Ishikawa (cell line): ENCODE measurements around the gene PIMREG.

ENCODE experiments used
- CEBPB ChIP-seq: IDR thresholded peaks from 2 replicates; pipeline ENCODE4 v1.6.1; 2012
- CREB1 ChIP-seq: IDR thresholded peaks from 2 replicates; pipeline ENCODE4 v1.6.1; 2012; ENCODE audit warnings: low read depth
- EGR1 ChIP-seq: IDR thresholded peaks from 2 replicates; pipeline ENCODE4 v1.6.1; 2012
- EP300 ChIP-seq: IDR thresholded peaks from 2 replicates; pipeline ENCODE4 v1.6.1; 2012; ENCODE audit warnings: borderline replicate concordance
- FOXM1 ChIP-seq: IDR thresholded peaks from 2 replicates; pipeline ENCODE4 v1.6.1; 2012; ENCODE audit warnings: low read depth, borderline replicate concordance
- NFIC ChIP-seq: IDR thresholded peaks from 2 replicates; pipeline ENCODE4 v1.6.1; 2012
- RAD21 ChIP-seq: IDR thresholded peaks from 2 replicates; pipeline ENCODE4 v1.6.1; 2012; ENCODE audit warnings: low read depth
- TAF1 ChIP-seq: IDR thresholded peaks from 2 replicates; pipeline ENCODE4 v1.6.1; 2012; ENCODE audit warnings: low read depth, mild to moderate bottlenecking
- TCF12 ChIP-seq: IDR thresholded peaks from 2 replicates; pipeline ENCODE4 v1.6.1; 2012; ENCODE audit warnings: low read depth
- TEAD4 ChIP-seq: IDR thresholded peaks from 2 replicates; pipeline ENCODE4 v1.6.1; 2012
- YY1 ChIP-seq: IDR thresholded peaks from 2 replicates; pipeline ENCODE4 v1.6.1; 2012; ENCODE audit warnings: low read depth
- ZBTB7A ChIP-seq: IDR thresholded peaks from 2 replicates; pipeline ENCODE4 v1.6.1; 2012; ENCODE audit warnings: low read depth
- TF ChIP-seq, protein P1 (sequence below): IDR thresholded peaks from 2 replicates; pipeline ENCODE4 v1.6.1; 2012
- TF ChIP-seq, protein P2 (sequence below): IDR thresholded peaks from 2 replicates; pipeline ENCODE4 v1.6.1; 2012
- TF ChIP-seq, protein P3 (sequence below): IDR thresholded peaks from 2 replicates; pipeline ENCODE4 v1.6.1; 2012; ENCODE audit warnings: low read depth, mild to moderate bottlenecking

Gene PIMREG

DNA sequence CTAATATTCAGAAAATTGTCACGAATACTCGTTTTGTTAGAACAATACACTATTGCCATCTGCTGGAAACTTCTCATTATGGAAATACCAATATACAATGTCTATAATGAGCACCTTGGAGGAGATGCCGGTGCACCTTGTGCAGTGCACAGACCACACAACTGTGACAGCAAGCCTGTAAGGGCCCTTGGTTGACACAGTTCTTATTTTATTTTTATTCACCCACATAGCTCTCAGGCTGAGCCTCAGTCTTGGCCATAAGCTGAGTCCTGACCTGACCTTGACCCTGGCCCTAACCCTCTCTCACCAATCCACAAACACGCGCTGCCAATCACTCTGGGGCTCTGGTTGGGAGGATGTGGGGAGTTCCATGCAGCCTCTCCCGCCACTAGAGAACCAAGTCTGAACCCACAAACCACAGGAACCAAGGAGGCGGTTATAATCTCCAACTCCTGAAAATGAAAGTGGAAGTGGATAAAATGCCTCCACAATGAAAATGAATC, 16.9 kb upstream of the PIMREG start:
- TF ChIP-seq EP300: no peak
- TF ChIP-seq, protein P1, sequence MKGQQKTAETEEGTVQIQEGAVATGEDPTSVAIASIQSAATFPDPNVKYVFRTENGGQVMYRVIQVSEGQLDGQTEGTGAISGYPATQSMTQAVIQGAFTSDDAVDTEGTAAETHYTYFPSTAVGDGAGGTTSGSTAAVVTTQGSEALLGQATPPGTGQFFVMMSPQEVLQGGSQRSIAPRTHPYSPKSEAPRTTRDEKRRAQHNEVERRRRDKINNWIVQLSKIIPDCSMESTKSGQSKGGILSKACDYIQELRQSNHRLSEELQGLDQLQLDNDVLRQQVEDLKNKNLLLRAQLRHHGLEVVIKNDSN: no peak
- TF ChIP-seq EGR1: no peak
- TF ChIP-seq TCF12: no peak
- TF ChIP-seq FOXM1: no peak
- TF ChIP-seq, protein P2, sequence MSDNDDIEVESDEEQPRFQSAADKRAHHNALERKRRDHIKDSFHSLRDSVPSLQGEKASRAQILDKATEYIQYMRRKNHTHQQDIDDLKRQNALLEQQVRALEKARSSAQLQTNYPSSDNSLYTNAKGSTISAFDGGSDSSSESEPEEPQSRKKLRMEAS: no peak
- no peak for TF ChIP-seq CREB1
- TF ChIP-seq RAD21: no peak; the same call in 1 of the 2 replicates
- no peak for TF ChIP-seq NFIC
- TF ChIP-seq TAF1: no peak
- no peak for TF ChIP-seq CEBPB
- no peak for TF ChIP-seq YY1
- no peak for TF ChIP-seq ZBTB7A

DNA sequence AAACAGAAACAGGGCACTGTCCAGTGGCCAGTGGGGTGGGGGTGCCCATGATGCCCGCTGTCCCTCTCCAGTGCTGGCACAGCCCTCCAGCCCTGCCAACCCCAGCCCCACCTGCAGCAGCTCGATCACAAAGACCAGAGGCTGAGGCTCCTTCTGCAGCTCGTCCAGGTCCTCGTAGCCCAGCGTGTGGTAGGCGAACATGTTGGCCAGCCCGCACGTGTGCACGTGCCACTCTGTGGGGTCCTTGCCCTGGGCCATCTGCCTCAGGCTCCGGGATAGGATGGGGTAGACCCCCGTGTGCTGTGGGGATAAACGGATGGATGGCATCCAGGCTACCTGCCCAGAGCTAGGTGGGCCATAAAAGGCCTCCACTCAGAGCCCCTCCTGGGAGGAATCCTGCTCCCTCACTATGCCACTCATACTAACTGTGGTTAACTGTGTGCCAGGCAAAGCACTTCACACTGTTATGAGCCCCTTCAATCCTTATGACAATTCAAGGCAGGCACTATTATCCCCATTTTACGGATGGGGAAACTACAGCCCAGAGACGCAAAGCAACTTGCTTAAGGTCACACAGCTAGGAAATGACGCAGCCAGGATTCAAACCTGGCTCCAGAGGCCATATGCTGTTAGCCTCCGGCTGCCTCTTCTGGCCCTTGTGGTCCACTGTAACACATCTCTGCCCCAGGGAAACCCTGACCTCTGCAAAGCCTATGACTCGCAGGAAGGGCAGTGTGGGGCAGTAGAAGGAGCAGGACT, 15.9 kb upstream of the PIMREG start:
- TF ChIP-seq, protein P3, sequence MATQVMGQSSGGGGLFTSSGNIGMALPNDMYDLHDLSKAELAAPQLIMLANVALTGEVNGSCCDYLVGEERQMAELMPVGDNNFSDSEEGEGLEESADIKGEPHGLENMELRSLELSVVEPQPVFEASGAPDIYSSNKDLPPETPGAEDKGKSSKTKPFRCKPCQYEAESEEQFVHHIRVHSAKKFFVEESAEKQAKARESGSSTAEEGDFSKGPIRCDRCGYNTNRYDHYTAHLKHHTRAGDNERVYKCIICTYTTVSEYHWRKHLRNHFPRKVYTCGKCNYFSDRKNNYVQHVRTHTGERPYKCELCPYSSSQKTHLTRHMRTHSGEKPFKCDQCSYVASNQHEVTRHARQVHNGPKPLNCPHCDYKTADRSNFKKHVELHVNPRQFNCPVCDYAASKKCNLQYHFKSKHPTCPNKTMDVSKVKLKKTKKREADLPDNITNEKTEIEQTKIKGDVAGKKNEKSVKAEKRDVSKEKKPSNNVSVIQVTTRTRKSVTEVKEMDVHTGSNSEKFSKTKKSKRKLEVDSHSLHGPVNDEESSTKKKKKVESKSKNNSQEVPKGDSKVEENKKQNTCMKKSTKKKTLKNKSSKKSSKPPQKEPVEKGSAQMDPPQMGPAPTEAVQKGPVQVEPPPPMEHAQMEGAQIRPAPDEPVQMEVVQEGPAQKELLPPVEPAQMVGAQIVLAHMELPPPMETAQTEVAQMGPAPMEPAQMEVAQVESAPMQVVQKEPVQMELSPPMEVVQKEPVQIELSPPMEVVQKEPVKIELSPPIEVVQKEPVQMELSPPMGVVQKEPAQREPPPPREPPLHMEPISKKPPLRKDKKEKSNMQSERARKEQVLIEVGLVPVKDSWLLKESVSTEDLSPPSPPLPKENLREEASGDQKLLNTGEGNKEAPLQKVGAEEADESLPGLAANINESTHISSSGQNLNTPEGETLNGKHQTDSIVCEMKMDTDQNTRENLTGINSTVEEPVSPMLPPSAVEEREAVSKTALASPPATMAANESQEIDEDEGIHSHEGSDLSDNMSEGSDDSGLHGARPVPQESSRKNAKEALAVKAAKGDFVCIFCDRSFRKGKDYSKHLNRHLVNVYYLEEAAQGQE: no peak
- TF ChIP-seq, protein P1: no peak
- no peak for TF ChIP-seq YY1
- TF ChIP-seq, protein P2: no peak
- TF ChIP-seq FOXM1: no peak
- TF ChIP-seq TEAD4: no peak
- TF ChIP-seq CEBPB: no peak
- TF ChIP-seq ZBTB7A: no peak
- TF ChIP-seq NFIC: no peak
- TF ChIP-seq EGR1: no peak
- no peak for TF ChIP-seq TAF1
- no peak for TF ChIP-seq RAD21
- TF ChIP-seq EP300: no peak
- no peak for TF ChIP-seq CREB1

DNA sequence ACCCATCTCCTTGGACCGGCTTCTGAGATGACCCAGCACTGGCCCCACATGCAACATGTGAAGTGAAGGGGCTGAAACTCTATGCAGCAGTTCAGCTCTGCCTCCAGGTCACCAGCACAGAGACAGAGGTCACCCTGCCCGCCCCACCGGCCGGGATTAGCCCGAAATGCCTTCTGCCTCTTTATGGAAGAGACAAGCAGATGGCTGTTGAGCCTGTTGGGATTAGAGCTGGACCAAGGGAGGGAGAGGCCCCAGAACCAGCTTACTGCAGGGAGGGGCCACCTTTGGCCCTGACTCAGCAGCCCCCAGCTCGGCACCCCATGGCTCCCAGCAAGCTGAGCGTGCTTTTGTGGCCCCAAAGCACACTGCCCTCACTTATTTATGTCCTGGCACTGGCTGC, 15.0 kb upstream of the PIMREG start:
- TF ChIP-seq EP300 (no peak), EGR1 (no peak), FOXM1 (no peak), RAD21 (no peak), CREB1 (no peak), YY1 (no peak), NFIC (no peak), ZBTB7A (no peak), TEAD4 (no peak)
- TF ChIP-seq, protein P3: no peak
- TF ChIP-seq, protein P1: no peak
- TF ChIP-seq, protein P2: no peak

DNA sequence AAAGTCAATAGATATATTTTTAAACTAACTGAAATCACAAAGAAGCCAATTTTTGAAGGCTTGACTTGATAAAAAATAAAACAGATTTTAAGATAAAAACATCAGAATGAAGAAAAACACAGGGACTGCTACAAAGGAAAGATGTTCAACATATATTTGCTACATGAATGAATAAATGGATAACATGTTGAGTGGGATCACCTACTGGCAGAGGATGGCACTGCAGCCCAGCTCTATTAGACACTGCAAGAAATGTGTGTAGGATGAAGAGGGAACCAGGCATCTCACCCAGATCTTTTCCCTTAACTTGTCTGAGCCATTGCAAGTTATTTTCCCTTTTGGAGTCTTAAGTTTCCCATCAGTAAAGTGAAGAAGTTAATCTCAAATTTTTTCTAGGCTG, 13.5 kb upstream of the PIMREG start:
- TF ChIP-seq TCF12: no peak
- TF ChIP-seq YY1: no peak

DNA sequence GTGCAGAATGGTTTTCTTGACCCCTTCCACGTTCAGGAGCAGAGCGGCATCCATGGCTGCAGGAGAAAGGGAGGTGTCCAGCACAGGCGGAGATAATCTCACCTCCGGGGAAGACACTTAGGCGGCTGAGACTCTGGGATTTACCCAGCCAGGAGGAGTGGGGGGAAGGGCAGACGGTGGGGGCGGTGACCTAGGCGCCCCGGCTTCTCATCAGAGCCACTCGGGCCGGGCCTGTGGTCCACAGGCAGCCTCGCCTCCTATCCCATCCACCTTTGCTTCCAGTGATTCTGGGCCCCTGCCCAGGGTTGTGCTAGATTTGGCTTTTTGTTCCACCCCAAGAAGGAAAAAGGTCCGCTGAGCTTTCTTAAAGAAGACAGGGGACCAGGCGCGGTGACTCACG, 9.2 kb upstream of the PIMREG start, which contains the start of gene AIPL1:
Gene AIPL1, minus strand, starts transcription at position 71 of the 400 bp plus-strand sequence. Its CDS starts 17 bp downstream, at position 54.
- TF ChIP-seq TEAD4: no peak
- TF ChIP-seq FOXM1: no peak
- no peak for TF ChIP-seq YY1
- no peak for TF ChIP-seq ZBTB7A
- TF ChIP-seq, protein P2: no peak
- TF ChIP-seq, protein P3: no peak
- no peak for TF ChIP-seq CREB1
- no peak for TF ChIP-seq RAD21
- TF ChIP-seq TAF1: no peak
- no peak for TF ChIP-seq EGR1
- no peak for TF ChIP-seq EP300
- no peak for TF ChIP-seq CEBPB
- TF ChIP-seq TCF12: no peak
- TF ChIP-seq NFIC: no peak
- TF ChIP-seq, protein P1: no peak
